SU-DHL-6 (cell line): Measurements from ENCODE around the gene DIAPH2.

ENCODE experiments used
- H2AFZ ChIP-seq: fragments of 200-600 bp; sonication (generic); 2 replicates; pipeline ENCODE4 v1.6.1; 2014; ENCODE audit warnings: low read depth, mild to moderate bottlenecking, moderate library complexity, mixed read lengths, antibody characterized with exemption, low read length; ENCODE audit not compliant: severe bottlenecking
- H3F3A ChIP-seq: fragments of 200-600 bp; shearing (Covaris generic); 2 replicates; pipeline ENCODE4 v1.6.0; 2016; ENCODE audit warnings: antibody characterized with exemption, mild to moderate bottlenecking; ENCODE audit not compliant: insufficient read depth
- H3K27ac ChIP-seq: fragments of 200-600 bp; sonication (generic); 2 replicates; pipeline ENCODE4 v1.5.1; 2016; ENCODE audit warnings: low read depth, mild to moderate bottlenecking, low read length, moderate library complexity, mixed read lengths
- H3K27me3 ChIP-seq: fragments of 200-600 bp; sonication (generic), shearing (Covaris generic); 2 replicates; pipeline ENCODE4 v1.6.0; 2014; ENCODE audit warnings: mild to moderate bottlenecking, low read length
- H3K36me3 ChIP-seq: fragments of 200-600 bp; sonication (generic); 2 replicates; pipeline ENCODE4 v1.6.1; 2014; ENCODE audit warnings: mild to moderate bottlenecking, low read length, mixed read lengths
- H3K4me2 ChIP-seq: fragments of 300-600, 200-600 bp; shearing (Covaris generic), sonication (generic); 2 replicates; pipeline ENCODE4 v1.6.0; 2014; ENCODE audit warnings: low read length, low read depth, mild to moderate bottlenecking; ENCODE audit not compliant: poor library complexity, severe bottlenecking
- H3K4me3 ChIP-seq: fragments of 200-600 bp; sonication (generic); 2 replicates; pipeline ENCODE4 v1.5.1; 2014; ENCODE audit warnings: antibody characterized with exemption, low read length, mild to moderate bottlenecking, mixed read lengths; ENCODE audit not compliant: insufficient read depth, poor library complexity, severe bottlenecking
- H3K79me2 ChIP-seq: fragments of 200-600 bp; sonication (generic); 2 replicates; pipeline ENCODE4 v1.6.1; 2014; ENCODE audit warnings: mild to moderate bottlenecking, low read length, moderate library complexity; ENCODE audit not compliant: insufficient read depth
- H3K9ac ChIP-seq: fragments of 200-600 bp; sonication (generic); 2 replicates; pipeline ENCODE4 v1.7.0; 2014; ENCODE audit warnings: mild to moderate bottlenecking, low read length
- H3K9me2 ChIP-seq: fragments of 200-600 bp; sonication (generic); replicated peaks from 2 replicates; pipeline ENCODE4 v1.6.1; 2014; ENCODE audit warnings: low read length; ENCODE audit not compliant: insufficient read depth
- H3K9me3 ChIP-seq: fragments of 200-600 bp; sonication (generic); 2 replicates; pipeline ENCODE4 v1.6.1; 2014; ENCODE audit warnings: low read length, mixed read lengths; ENCODE audit not compliant: insufficient read depth
- H4K20me1 ChIP-seq: fragments of 200-600 bp; sonication (generic); 2 replicates; pipeline ENCODE4 v1.6.1; 2014; ENCODE audit warnings: low read depth, mild to moderate bottlenecking, antibody characterized with exemption, low read length, moderate library complexity, mixed read lengths
- CTCF ChIP-seq: fragments of 200-600 bp; sonication (generic); IDR thresholded peaks from one replicate; pipeline ENCODE4 v1.5.1; 2017; ENCODE audit warnings: antibody characterized with exemption, mild to moderate bottlenecking, low read length, moderate library complexity; ENCODE audit not compliant: insufficient read depth, poor library complexity, severe bottlenecking
- EZH2phosphoT487 ChIP-seq: fragments of 200-600 bp; sonication (generic), shearing (Covaris generic); conservative IDR thresholded peaks from 2 replicates; pipeline ENCODE4 v1.6.1; 2018; ENCODE audit warnings: mild to moderate bottlenecking, antibody characterized with exemption, low read length, moderate library complexity, mixed read lengths

DIAPH2 gene

DNA sequence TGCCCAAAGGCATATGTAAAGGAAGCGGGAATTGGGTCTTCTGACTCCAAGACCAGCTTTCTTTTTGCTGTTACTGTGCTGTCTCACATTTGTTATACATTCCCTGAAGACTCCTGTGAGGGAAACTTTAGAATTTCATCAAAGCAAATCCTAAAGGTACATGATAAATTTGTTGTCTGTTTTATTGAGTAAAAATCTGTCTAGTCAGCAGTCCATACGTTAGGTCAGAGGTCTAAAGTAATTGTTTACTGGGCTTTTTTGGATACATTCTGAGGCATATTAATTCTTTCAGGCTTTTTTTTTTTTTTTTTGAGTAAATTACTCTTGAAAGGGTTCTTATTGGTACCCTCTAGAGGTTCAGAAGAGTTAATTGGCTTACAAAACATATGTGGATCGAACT, 546.3 kb downstream of the DIAPH2 start:
- no peaks in the 10 kb centered on the region for H3K79me2 ChIP-seq
- no peak for TF ChIP-seq EZH2phosphoT487
- TF ChIP-seq CTCF = no peak
- no peak overlapping the region for H3K9ac ChIP-seq
- H4K20me1 ChIP-seq = no peaks in the 10 kb centered on the region
- H3F3A ChIP-seq = no peaks in the 10 kb centered on the region
- H3K4me3 ChIP-seq = no peak overlapping the region
- H3K4me2 ChIP-seq = no peak overlapping the region
- H3K9me2 ChIP-seq = no peaks in the 10 kb centered on the region
- no peaks in the 10 kb centered on the region for H3K27me3 ChIP-seq
- no peaks in the 10 kb centered on the region for H3K36me3 ChIP-seq
- H3K27ac ChIP-seq = no peak overlapping the region
- no peak overlapping the region for H2AFZ ChIP-seq
- no peaks in the 10 kb centered on the region for H3K9me3 ChIP-seq

- no peaks in the 10 kb centered on the region for H3K27me3 ChIP-seq
- H4K20me1 ChIP-seq = no peaks in the 10 kb centered on the region
- H3K36me3 ChIP-seq = no peaks in the 10 kb centered on the region
- no peak overlapping the region for H3K4me2 ChIP-seq
- no peak overlapping the region for H3K9ac ChIP-seq
- no peak overlapping the region for H2AFZ ChIP-seq
- no peak overlapping the region for H3K4me3 ChIP-seq
- no peaks in the 10 kb centered on the region for H3K79me2 ChIP-seq
- no peak overlapping the region for H3K27ac ChIP-seq
- H3K9me3 ChIP-seq = no peaks in the 10 kb centered on the region
- H3F3A ChIP-seq = no peaks in the 10 kb centered on the region
- no peaks in the 10 kb centered on the region for H3K9me2 ChIP-seq
- no peak for TF ChIP-seq EZH2phosphoT487
- TF ChIP-seq CTCF = no peak
These were observed 549.9 kb downstream of the DIAPH2 start for GRCh38 chrX:97234471-97235081.

DNA sequence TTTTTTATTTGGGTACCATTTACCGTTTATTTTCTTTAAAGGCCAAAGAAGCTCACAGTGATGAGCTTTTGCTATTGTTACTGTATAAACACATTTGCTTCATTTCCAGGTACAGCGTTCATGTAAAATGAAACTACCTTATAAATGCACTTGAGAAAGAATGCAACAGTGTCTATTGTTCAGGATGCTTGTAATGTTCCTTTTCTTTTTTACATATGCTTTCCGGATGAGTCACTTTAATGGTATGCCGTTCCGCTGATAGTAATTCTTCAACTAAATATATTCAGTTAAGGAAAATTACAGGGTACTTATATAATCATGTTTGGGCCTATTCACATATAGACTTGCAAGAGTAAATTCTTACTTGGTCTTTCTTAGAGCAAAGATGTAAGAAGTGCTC, 554.0 kb downstream of the DIAPH2 start:
- Histone ChIP-seq H4K20me1 (no peaks in the 10 kb centered on the region), H3K27me3 (no peaks in the 10 kb centered on the region), H3K4me2 (no peak overlapping the region), H3K4me3 (no peak overlapping the region), H2AFZ (no peak overlapping the region), H3K27ac (no peak overlapping the region), H3K79me2 (no peaks in the 10 kb centered on the region), H3F3A (no peaks in the 10 kb centered on the region), H3K9ac (no peak overlapping the region), H3K9me3 (no peaks in the 10 kb centered on the region), H3K36me3 (no peaks in the 10 kb centered on the region), H3K9me2 (no peaks in the 10 kb centered on the region)
- TF ChIP-seq CTCF (no peak), EZH2phosphoT487 (no peak)
